K562 (cell line): Measurements from ENCODE around the gene CAPZB. TPM values are rescaled to one million over a fixed set of nuclear protein-coding genes. Genes with fewer than 3 reads are reported as not detected.

ENCODE experiments used
- ATAC-seq: fragments of 200-7000 bp; cut with Tn5 transposase; 3 replicates; pipeline ENCODE4 v1.9.1; 2020; ENCODE audit warnings: moderate library complexity
- BruUV-seq: library from RNA; stranded (reverse); fragments of 400-500 nt; replicated peaks from 2 replicates; lab custom pipeline; 2021; lab: Mats Ljungman, UMichigan
- CTCF ChIA-PET: fragments of 300-600 bp; formaldehyde crosslinking; extraction: SDS; loops from one replicate; lab custom pipeline; 2021; ENCODE audit warnings: low intra/inter-chr PET ratio; lab: Yijun Ruan, JAX
- POLR2A ChIA-PET: fragments of 300-600, 350-650 bp; sonication (Branson Sonifier 250); formaldehyde crosslinking; extraction: SDS; loops from one replicate; lab custom pipeline; 2021; ENCODE audit warnings: antibody characterized with exemption, inconsistent platforms; lab: Yijun Ruan, JAX
- DNase-seq, 4 experiments: peaks; one replicate each; pipeline versions ENCODE4 v3.0.0 to v3.0.0-alpha.2; 2011 to 2018; ENCODE audit warnings: low spot score in 3 of 4, mixed read lengths in 3 of 4; ENCODE audit errors: extremely low read depth in 1 of 4
- FAIRE-seq: peaks from 2 replicates; lab custom pipeline; 2011; peaks lifted over from hg19 to GRCh38; lab: Jason Lieb, UNC
- H2AFZ ChIP-seq: 2 replicates; pipeline ENCODE4 v1.6.0; 2011; ENCODE audit warnings: low read depth, low read length, control low read depth, inconsistent platforms
- H3K27ac ChIP-seq: fragments of 200-600 bp; 3 replicates; pipeline ENCODE4 v1.8.0; 2011; ENCODE audit warnings: low read depth, mild to moderate bottlenecking, control low read depth, inconsistent platforms, low read length, moderate library complexity, mixed read lengths; ENCODE audit errors: extremely low read depth
- H3K27me3 ChIP-seq, 2 experiments: fragments of 300-600 bp in 1 of 2; 2 replicates in 1 of 2; 3 replicates in 1 of 2; pipeline versions ENCODE4 v1.6.0 to v1.8.0; 2011; ENCODE audit warnings: inconsistent platforms in 2 of 2, low read length in 2 of 2, mild to moderate bottlenecking in 1 of 2, mixed read lengths in 1 of 2, moderate library complexity in 1 of 2; ENCODE audit not compliant: control insufficient read depth in 2 of 2, insufficient read depth in 2 of 2
- H3K36me3 ChIP-seq: fragments of 300-600 bp; 3 replicates; pipeline ENCODE4 v1.8.0; 2011; ENCODE audit warnings: mild to moderate bottlenecking, low read length, inconsistent platforms; ENCODE audit not compliant: control insufficient read depth, insufficient read depth
- H3K4me1 ChIP-seq, 2 experiments: fragments of 200-600 bp in 1 of 2; replicated peaks in 1 of 2; 2 replicates in 1 of 2; 3 replicates in 1 of 2; pipeline versions ENCODE4 v1.5.1 to v1.8.0; 2011; ENCODE audit warnings: inconsistent platforms in 2 of 2, low read length in 2 of 2, mild to moderate bottlenecking in 1 of 2, mixed read lengths in 1 of 2, moderate library complexity in 1 of 2; ENCODE audit not compliant: control insufficient read depth in 2 of 2, insufficient read depth in 2 of 2
- H3K4me2 ChIP-seq: 2 replicates; pipeline ENCODE4 v1.6.1; 2011; ENCODE audit warnings: low read length, control low read depth, inconsistent platforms, mixed read lengths; ENCODE audit not compliant: insufficient read depth
- H3K4me3 ChIP-seq: fragments of 200-600 bp; sonication (generic), shearing (Covaris generic); 2 replicates; pipeline ENCODE4 v1.5.1; 2016; ENCODE audit warnings: control low read depth, inconsistent platforms
- H3K79me2 ChIP-seq: fragments of 200-600 bp; 3 replicates; pipeline ENCODE4 v1.8.0; 2011; ENCODE audit warnings: low read length, inconsistent platforms; ENCODE audit not compliant: control insufficient read depth, insufficient read depth
- H3K9ac ChIP-seq, 2 experiments: 2 replicates each; pipeline versions ENCODE4 v1.6.0 to v1.6.1; 2011; ENCODE audit warnings: low read depth in 2 of 2, low read length in 2 of 2, control low read depth in 1 of 2, inconsistent platforms in 1 of 2, mild to moderate bottlenecking in 1 of 2, mixed read lengths in 1 of 2; ENCODE audit not compliant: insufficient read depth in 1 of 2
- H3K9me1 ChIP-seq: one replicate; pipeline ENCODE4 v1.6.0; 2011; ENCODE audit warnings: inconsistent platforms, mild to moderate bottlenecking, low read length, moderate library complexity; ENCODE audit not compliant: control insufficient read depth, insufficient read depth
- H3K9me3 ChIP-seq: replicated peaks from 2 replicates; pipeline ENCODE4 v1.5.1; 2011; ENCODE audit warnings: low read depth, low read length, inconsistent platforms; ENCODE audit not compliant: control insufficient read depth, insufficient read depth
- H4K20me1 ChIP-seq: replicated peaks from 2 replicates; pipeline ENCODE4 v1.6.1; 2011; ENCODE audit warnings: low read length, inconsistent platforms, mixed read lengths; ENCODE audit not compliant: control insufficient read depth, insufficient read depth
- HDAC1 ChIP-seq, 2 experiments: fragments of 450-650 bp; IDR thresholded peaks; 2 replicates each; pipeline ENCODE4 v1.6.1; 2016 to 2017; ENCODE audit warnings: inconsistent platforms in 1 of 2, mild to moderate bottlenecking in 1 of 2, moderate library complexity in 1 of 2
- RB1 ChIP-seq: fragments of 450-650 bp; IDR thresholded peaks from 2 replicates; pipeline ENCODE4 v1.6.1; 2017; ENCODE audit warnings: low read depth, mild to moderate bottlenecking
- RBM22 ChIP-seq: fragments of 200-400 bp; formaldehyde crosslinking; IDR thresholded peaks from 2 replicates; pipeline ENCODE4 v1.6.1; 2018; ENCODE audit warnings: low read length, low read depth; ENCODE audit not compliant: poor library complexity, severe bottlenecking
- WGBS: fragments of 100-300 bp; shearing (Covaris generic); methylation state at CpG from one replicate; pipeline ENCODE4 v1.1.6; 2016; ENCODE audit warnings: low coverage, mixed read lengths; ENCODE audit not compliant: insufficient coverage; ENCODE audit errors: missing lambda C conversion rate; 5-methylcytosine and 5-hydroxymethylcytosine counted together
- in situ Hi-C: fragments of 300-500 bp; cut with MboI; formaldehyde crosslinking; loops from 4 replicates; pipeline ENCODE4 v1.15.0; 2018; ENCODE audit warnings: inconsistent platforms, mixed read lengths
- intact Hi-C: fragments of 100-400 bp; cut with micrococcal nuclease; formaldehyde crosslinking; loops from 2 replicates; pipeline ENCODE4 v1.14.2; 2022
- polyA plus RNA-seq, 8 experiments: library from polyadenylated mRNA; depleted of rRNA in 4 of 8; stranded (reverse) in 5 of 8; unstranded in 3 of 8; fragments of >200 nt; fragmentation: Nextera tagmentation in 2 of 8; fragmentation: Illumina TruSeq in 1 of 8; extraction: Ambion mirVana in 2 of 8; extraction: Trizol in 1 of 8; gene quantifications; 2 replicates each; pipeline versions ENCODE4 v1.2.1 to v1.2.3, GENCODE V29; 2011 to 2014; ENCODE audit warnings: inconsistent platforms in 1 of 8, missing spikeins in 1 of 8
- total RNA-seq, 7 experiments: library from RNA; depleted of rRNA in 6 of 7; stranded (reverse); fragments of >200 nt in 6 of 7; fragmentation: Illumina TruSeq in 2 of 7; extraction: Trizol in 2 of 7; gene quantifications; 2 replicates each; pipeline versions ENCODE4 v1.2.1 to v1.2.3, GENCODE V29; 2011 to 2021; ENCODE audit warnings: low replicate concordance in 1 of 7
- TF ChIP-seq, protein P1 (sequence below), 3 experiments: IDR thresholded peaks in 2 of 3; conservative IDR thresholded peaks in 1 of 3; 2 replicates each; pipeline ENCODE4 v1.5.1; 2011 to 2012; ENCODE audit warnings: low read length in 3 of 3, mild to moderate bottlenecking in 3 of 3, control low read depth in 2 of 3, improper control_type of control experiment in 1 of 3, inconsistent platforms in 1 of 3, low read depth in 1 of 3, mixed read lengths in 1 of 3, moderate library complexity in 1 of 3; ENCODE audit not compliant: insufficient read depth in 2 of 3

CAPZB gene
- total and polyA plus RNA-seq, 9 of the 15 experiments (the other 6 are each of a cell fraction or from before 2014, with no cell fraction given) = 57.6 to 297 (median 125) TPM

DNA sequence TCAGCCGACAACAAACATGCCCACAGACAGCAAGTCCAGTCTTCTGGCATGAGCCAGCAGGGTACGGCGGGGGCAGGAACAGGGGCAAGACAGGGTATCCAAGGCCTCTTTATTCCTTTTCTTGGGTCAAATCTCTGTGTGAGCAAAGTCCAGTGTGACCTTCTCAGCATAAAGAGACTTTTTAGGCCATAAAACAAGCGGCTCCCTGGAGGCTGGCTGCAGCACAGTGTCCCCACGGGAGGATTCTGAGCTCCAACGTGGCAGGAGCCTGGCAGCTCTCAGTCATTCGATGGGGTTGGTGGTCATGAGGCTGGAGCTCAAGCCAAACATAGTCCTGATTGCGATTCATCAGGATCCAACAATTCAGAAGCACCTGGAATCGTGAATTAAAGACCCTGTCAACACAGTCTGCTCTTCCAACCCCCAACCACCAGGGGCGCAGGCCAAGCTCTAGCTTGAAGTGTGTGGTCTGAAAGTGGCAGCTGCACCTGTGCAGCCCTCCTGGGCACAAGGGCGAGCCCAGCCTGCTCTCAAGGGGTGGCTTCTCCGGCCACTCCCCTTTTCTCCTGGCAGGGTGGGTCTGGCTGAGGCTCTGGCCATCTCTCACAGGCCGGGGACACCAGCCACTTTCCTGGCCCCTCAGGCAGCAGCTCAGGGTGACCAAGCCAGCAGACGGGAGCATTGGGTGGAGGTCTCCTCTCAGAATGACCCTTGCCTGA lies 111.1 kb downstream of the CAPZB start:
- Histone ChIP-seq H2AFZ (no peak overlapping the region), H3K79me2 (no peaks in the 10 kb centered on the region), H4K20me1 (peaks cover 7% of the 10 kb centered on the region), H3K4me3 (no peak overlapping the region), H3K9me1 (no peaks in the 10 kb centered on the region), H3K36me3 (peaks cover 48% of the 10 kb centered on the region), H3K4me1 (peaks cover 0 to 6% of the 10 kb centered on the region in 2 experiments; a peak in 2 of 5 replicates), H3K9me3 (no peaks in the 10 kb centered on the region), H3K27me3 (no peaks in the 10 kb centered on the region), H3K27ac (no peak overlapping the region), H3K4me2 (no peak overlapping the region), H3K9ac (peak overlapping the region in 1 of 2 experiments; percentile 8; a peak in 1 of 4 replicates)
- ChIA-PET POLR2A (interaction anchor here (0.6 to 1.6 kb wide), 5 partner anchors 11 to 232 kb away, joined by 3 to 6 read pairs (median 4); partner anchors contain the start of genes EMC1 and MRTO4), CTCF (interaction anchor here (1.4 kb wide), 1 partner anchor 277 kb away, joined by 7 read pairs; no protein-coding TSS in a partner anchor)
- 79% methylated on average over 14 of the region's 14 CpGs for WGBS
- intact Hi-C loops (no loop called here), in situ Hi-C loops (no loop called here)
- TF ChIP-seq, protein P1, sequence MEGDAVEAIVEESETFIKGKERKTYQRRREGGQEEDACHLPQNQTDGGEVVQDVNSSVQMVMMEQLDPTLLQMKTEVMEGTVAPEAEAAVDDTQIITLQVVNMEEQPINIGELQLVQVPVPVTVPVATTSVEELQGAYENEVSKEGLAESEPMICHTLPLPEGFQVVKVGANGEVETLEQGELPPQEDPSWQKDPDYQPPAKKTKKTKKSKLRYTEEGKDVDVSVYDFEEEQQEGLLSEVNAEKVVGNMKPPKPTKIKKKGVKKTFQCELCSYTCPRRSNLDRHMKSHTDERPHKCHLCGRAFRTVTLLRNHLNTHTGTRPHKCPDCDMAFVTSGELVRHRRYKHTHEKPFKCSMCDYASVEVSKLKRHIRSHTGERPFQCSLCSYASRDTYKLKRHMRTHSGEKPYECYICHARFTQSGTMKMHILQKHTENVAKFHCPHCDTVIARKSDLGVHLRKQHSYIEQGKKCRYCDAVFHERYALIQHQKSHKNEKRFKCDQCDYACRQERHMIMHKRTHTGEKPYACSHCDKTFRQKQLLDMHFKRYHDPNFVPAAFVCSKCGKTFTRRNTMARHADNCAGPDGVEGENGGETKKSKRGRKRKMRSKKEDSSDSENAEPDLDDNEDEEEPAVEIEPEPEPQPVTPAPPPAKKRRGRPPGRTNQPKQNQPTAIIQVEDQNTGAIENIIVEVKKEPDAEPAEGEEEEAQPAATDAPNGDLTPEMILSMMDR (IDR thresholded peaks at IDR 0.05 in 2 of 3, conservative IDR thresholded peaks at IDR 0.05 in 1 of 3; ENCODE audit: insufficient read depth in 2 of 3, low read depth in 1 of 3, low read length in 3 of 3) = peak; percentile 52 to 83 (median 63)
- TF ChIP-seq RBM22 (peak; percentile 60), RB1 (0 out of 2 replicates have a peak, but pooled peaks have one; percentile 27), HDAC1 (IDR thresholded peaks at IDR 0.05) (no peak)
- no TSS peak for BruUV-seq
- ATAC-seq = peak; percentile 89
- peak; percentile 39 to 50 (median 47) for DNase-seq
- FAIRE-seq = peak; percentile 73
